K562 (cell line): ENCODE data around the gene SLC25A29. TPM values are rescaled to one million over a fixed set of nuclear protein-coding genes. Genes with fewer than 3 reads are reported as not detected.

Experiments used
- ATAC-seq: fragments of 200-7000 bp; cut with Tn5 transposase; 3 replicates; pipeline ENCODE4 v1.9.1; 2020; ENCODE audit warnings: moderate library complexity
- BruUV-seq: library from RNA; stranded (reverse); fragments of 400-500 nt; replicated peaks from 2 replicates; lab custom pipeline; 2021; lab: Mats Ljungman, UMichigan
- CTCF ChIA-PET: fragments of 300-600 bp; formaldehyde crosslinking; extraction: SDS; loops from one replicate; lab custom pipeline; 2021; ENCODE audit warnings: low intra/inter-chr PET ratio; lab: Yijun Ruan, JAX
- POLR2A ChIA-PET: fragments of 300-600, 350-650 bp; sonication (Branson Sonifier 250); formaldehyde crosslinking; extraction: SDS; loops from one replicate; lab custom pipeline; 2021; ENCODE audit warnings: antibody characterized with exemption, inconsistent platforms; lab: Yijun Ruan, JAX
- DNase-seq, 4 experiments: peaks; one replicate each; pipeline versions ENCODE4 v3.0.0 to v3.0.0-alpha.2; 2011 to 2018; ENCODE audit warnings: low spot score in 3 of 4, mixed read lengths in 3 of 4; ENCODE audit errors: extremely low read depth in 1 of 4
- FAIRE-seq: peaks from 2 replicates; lab custom pipeline; 2011; peaks lifted over from hg19 to GRCh38; lab: Jason Lieb, UNC
- H2AFZ ChIP-seq: 2 replicates; pipeline ENCODE4 v1.6.0; 2011; ENCODE audit warnings: low read depth, low read length, control low read depth, inconsistent platforms
- H3K27ac ChIP-seq: fragments of 200-600 bp; 3 replicates; pipeline ENCODE4 v1.8.0; 2011; ENCODE audit warnings: low read depth, mild to moderate bottlenecking, control low read depth, inconsistent platforms, low read length, moderate library complexity, mixed read lengths; ENCODE audit errors: extremely low read depth
- H3K27me3 ChIP-seq, 2 experiments: fragments of 300-600 bp in 1 of 2; 2 replicates in 1 of 2; 3 replicates in 1 of 2; pipeline versions ENCODE4 v1.6.0 to v1.8.0; 2011; ENCODE audit warnings: inconsistent platforms in 2 of 2, low read length in 2 of 2, mild to moderate bottlenecking in 1 of 2, mixed read lengths in 1 of 2, moderate library complexity in 1 of 2; ENCODE audit not compliant: control insufficient read depth in 2 of 2, insufficient read depth in 2 of 2
- H3K36me3 ChIP-seq: fragments of 300-600 bp; 3 replicates; pipeline ENCODE4 v1.8.0; 2011; ENCODE audit warnings: mild to moderate bottlenecking, low read length, inconsistent platforms; ENCODE audit not compliant: control insufficient read depth, insufficient read depth
- H3K4me1 ChIP-seq, 2 experiments: fragments of 200-600 bp in 1 of 2; replicated peaks in 1 of 2; 2 replicates in 1 of 2; 3 replicates in 1 of 2; pipeline versions ENCODE4 v1.5.1 to v1.8.0; 2011; ENCODE audit warnings: inconsistent platforms in 2 of 2, low read length in 2 of 2, mild to moderate bottlenecking in 1 of 2, mixed read lengths in 1 of 2, moderate library complexity in 1 of 2; ENCODE audit not compliant: control insufficient read depth in 2 of 2, insufficient read depth in 2 of 2
- H3K4me2 ChIP-seq: 2 replicates; pipeline ENCODE4 v1.6.1; 2011; ENCODE audit warnings: low read length, control low read depth, inconsistent platforms, mixed read lengths; ENCODE audit not compliant: insufficient read depth
- H3K4me3 ChIP-seq: fragments of 200-600 bp; sonication (generic), shearing (Covaris generic); 2 replicates; pipeline ENCODE4 v1.5.1; 2016; ENCODE audit warnings: control low read depth, inconsistent platforms
- H3K79me2 ChIP-seq: fragments of 200-600 bp; 3 replicates; pipeline ENCODE4 v1.8.0; 2011; ENCODE audit warnings: low read length, inconsistent platforms; ENCODE audit not compliant: control insufficient read depth, insufficient read depth
- H3K9ac ChIP-seq, 2 experiments: 2 replicates each; pipeline versions ENCODE4 v1.6.0 to v1.6.1; 2011; ENCODE audit warnings: low read depth in 2 of 2, low read length in 2 of 2, control low read depth in 1 of 2, inconsistent platforms in 1 of 2, mild to moderate bottlenecking in 1 of 2, mixed read lengths in 1 of 2; ENCODE audit not compliant: insufficient read depth in 1 of 2
- H3K9me1 ChIP-seq: one replicate; pipeline ENCODE4 v1.6.0; 2011; ENCODE audit warnings: inconsistent platforms, mild to moderate bottlenecking, low read length, moderate library complexity; ENCODE audit not compliant: control insufficient read depth, insufficient read depth
- H3K9me3 ChIP-seq: replicated peaks from 2 replicates; pipeline ENCODE4 v1.5.1; 2011; ENCODE audit warnings: low read depth, low read length, inconsistent platforms; ENCODE audit not compliant: control insufficient read depth, insufficient read depth
- H4K20me1 ChIP-seq: replicated peaks from 2 replicates; pipeline ENCODE4 v1.6.1; 2011; ENCODE audit warnings: low read length, inconsistent platforms, mixed read lengths; ENCODE audit not compliant: control insufficient read depth, insufficient read depth
- CC2D1A ChIP-seq: fragments of 450-650 bp; IDR thresholded peaks from 2 replicates; pipeline ENCODE4 v1.6.1; 2017; ENCODE audit warnings: mild to moderate bottlenecking
- WGBS: fragments of 100-300 bp; shearing (Covaris generic); methylation state at CpG from one replicate; pipeline ENCODE4 v1.1.6; 2016; ENCODE audit warnings: low coverage, mixed read lengths; ENCODE audit not compliant: insufficient coverage; ENCODE audit errors: missing lambda C conversion rate; 5-methylcytosine and 5-hydroxymethylcytosine counted together
- in situ Hi-C: fragments of 300-500 bp; cut with MboI; formaldehyde crosslinking; loops from 4 replicates; pipeline ENCODE4 v1.15.0; 2018; ENCODE audit warnings: inconsistent platforms, mixed read lengths
- intact Hi-C: fragments of 100-400 bp; cut with micrococcal nuclease; formaldehyde crosslinking; loops from 2 replicates; pipeline ENCODE4 v1.14.2; 2022
- polyA plus RNA-seq, 8 experiments: library from polyadenylated mRNA; depleted of rRNA in 4 of 8; stranded (reverse) in 5 of 8; unstranded in 3 of 8; fragments of >200 nt; fragmentation: Nextera tagmentation in 2 of 8; fragmentation: Illumina TruSeq in 1 of 8; extraction: Ambion mirVana in 2 of 8; extraction: Trizol in 1 of 8; gene quantifications; 2 replicates each; pipeline versions ENCODE4 v1.2.1 to v1.2.3, GENCODE V29; 2011 to 2014; ENCODE audit warnings: inconsistent platforms in 1 of 8, missing spikeins in 1 of 8
- total RNA-seq, 7 experiments: library from RNA; depleted of rRNA in 6 of 7; stranded (reverse); fragments of >200 nt in 6 of 7; fragmentation: Illumina TruSeq in 2 of 7; extraction: Trizol in 2 of 7; gene quantifications; 2 replicates each; pipeline versions ENCODE4 v1.2.1 to v1.2.3, GENCODE V29; 2011 to 2021; ENCODE audit warnings: low replicate concordance in 1 of 7
- TF ChIP-seq, protein P1 (sequence below): sonication (generic); formaldehyde crosslinking; IDR thresholded peaks from 2 replicates; pipeline ENCODE4 v1.8.1; 2023; ENCODE audit warnings: mild to moderate bottlenecking, missing genetic modification reagents
- TF ChIP-seq, protein P2 (sequence below): sonication (generic); formaldehyde crosslinking; IDR thresholded peaks from 2 replicates; pipeline ENCODE4 v1.8.1; 2022; ENCODE audit warnings: missing genetic modification reagents

SLC25A29 gene
- total and polyA plus RNA-seq, 9 of the 15 experiments (the other 6 are each of a cell fraction or from before 2014, with no cell fraction given): 0.07 to 17.5 (median 4.8) TPM

DNA sequence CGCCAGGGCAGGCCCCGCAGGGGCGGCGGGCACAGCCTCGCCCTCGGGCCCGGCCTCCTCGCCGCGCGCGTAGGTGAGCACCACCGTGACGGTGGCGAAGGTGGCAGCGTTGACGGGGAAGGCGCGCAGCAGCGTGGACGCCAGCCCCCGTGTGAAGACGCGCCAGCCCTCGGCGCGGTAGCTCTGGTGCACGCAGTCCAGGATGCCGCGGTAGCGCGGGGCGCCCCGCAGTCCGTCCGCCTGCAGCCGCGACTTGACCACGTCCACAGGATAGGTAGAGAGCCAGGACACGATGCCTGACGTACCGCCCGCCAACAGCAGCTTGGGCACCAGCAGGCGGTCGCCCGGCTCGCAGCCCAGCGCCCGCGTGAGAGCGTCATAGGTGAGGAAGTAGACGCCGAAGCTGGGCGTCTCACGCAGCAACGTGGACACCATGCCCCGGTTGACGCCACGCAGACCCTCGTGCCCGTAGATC is 13.9 kb downstream of the SLC25A29 start:
- Histone ChIP-seq H3K27me3 (no peaks in the 10 kb centered on the region), H3K9ac (no peak overlapping the region), H3K4me2 (no peak overlapping the region), H3K9me1 (no peaks in the 10 kb centered on the region), H3K27ac (no peak overlapping the region), H3K4me3 (no peak overlapping the region), H3K79me2 (no peaks in the 10 kb centered on the region), H2AFZ (no peak overlapping the region), H3K4me1 (peaks cover 6 to 28% of the 10 kb centered on the region in 2 experiments; a peak in 4 of 5 replicates)
- POLR2A ChIA-PET: no interaction called here
- 96% methylated on average over 24 of the region's 61 CpGs for WGBS
- DNase-seq (no peak), FAIRE-seq (no peak), ATAC-seq (no peak)
- in situ Hi-C loops (no loop called here), intact Hi-C loops (no loop called here)
- CTCF ChIA-PET: no interaction called here
- TF ChIP-seq, protein P1, sequence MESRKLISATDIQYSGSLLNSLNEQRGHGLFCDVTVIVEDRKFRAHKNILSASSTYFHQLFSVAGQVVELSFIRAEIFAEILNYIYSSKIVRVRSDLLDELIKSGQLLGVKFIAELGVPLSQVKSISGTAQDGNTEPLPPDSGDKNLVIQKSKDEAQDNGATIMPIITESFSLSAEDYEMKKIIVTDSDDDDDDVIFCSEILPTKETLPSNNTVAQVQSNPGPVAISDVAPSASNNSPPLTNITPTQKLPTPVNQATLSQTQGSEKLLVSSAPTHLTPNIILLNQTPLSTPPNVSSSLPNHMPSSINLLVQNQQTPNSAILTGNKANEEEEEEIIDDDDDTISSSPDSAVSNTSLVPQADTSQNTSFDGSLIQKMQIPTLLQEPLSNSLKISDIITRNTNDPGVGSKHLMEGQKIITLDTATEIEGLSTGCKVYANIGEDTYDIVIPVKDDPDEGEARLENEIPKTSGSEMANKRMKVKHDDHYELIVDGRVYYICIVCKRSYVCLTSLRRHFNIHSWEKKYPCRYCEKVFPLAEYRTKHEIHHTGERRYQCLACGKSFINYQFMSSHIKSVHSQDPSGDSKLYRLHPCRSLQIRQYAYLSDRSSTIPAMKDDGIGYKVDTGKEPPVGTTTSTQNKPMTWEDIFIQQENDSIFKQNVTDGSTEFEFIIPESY (CRISPR knock-in tag): peak; percentile 85
- no peak for TF ChIP-seq CC2D1A
- TF ChIP-seq, protein P2, sequence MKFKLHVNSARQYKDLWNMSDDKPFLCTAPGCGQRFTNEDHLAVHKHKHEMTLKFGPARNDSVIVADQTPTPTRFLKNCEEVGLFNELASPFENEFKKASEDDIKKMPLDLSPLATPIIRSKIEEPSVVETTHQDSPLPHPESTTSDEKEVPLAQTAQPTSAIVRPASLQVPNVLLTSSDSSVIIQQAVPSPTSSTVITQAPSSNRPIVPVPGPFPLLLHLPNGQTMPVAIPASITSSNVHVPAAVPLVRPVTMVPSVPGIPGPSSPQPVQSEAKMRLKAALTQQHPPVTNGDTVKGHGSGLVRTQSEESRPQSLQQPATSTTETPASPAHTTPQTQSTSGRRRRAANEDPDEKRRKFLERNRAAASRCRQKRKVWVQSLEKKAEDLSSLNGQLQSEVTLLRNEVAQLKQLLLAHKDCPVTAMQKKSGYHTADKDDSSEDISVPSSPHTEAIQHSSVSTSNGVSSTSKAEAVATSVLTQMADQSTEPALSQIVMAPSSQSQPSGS (CRISPR knock-in tag): no peak
- TF ChIP-seq, all 486 proteins: peak for 1
- H3K36me3 ChIP-seq: no peaks in the 10 kb centered on the region
- BruUV-seq: no TSS peak
- H4K20me1 ChIP-seq: no peaks in the 10 kb centered on the region
- no peaks in the 10 kb centered on the region for H3K9me3 ChIP-seq
